COLO829 (cell line): ENCODE data around the gene PTPRN2.
"Not testable (repeated sequence)": the region's sequence is repeated elsewhere in the genome, so short reads cannot be mapped to it uniquely, and the experiment has no call there.

Source experiments
- DNase-seq: peaks from one replicate; pipeline ENCODE4 v3.0.0; 2012; ENCODE audit warnings: low spot score

The PTPRN2 gene

DNA sequence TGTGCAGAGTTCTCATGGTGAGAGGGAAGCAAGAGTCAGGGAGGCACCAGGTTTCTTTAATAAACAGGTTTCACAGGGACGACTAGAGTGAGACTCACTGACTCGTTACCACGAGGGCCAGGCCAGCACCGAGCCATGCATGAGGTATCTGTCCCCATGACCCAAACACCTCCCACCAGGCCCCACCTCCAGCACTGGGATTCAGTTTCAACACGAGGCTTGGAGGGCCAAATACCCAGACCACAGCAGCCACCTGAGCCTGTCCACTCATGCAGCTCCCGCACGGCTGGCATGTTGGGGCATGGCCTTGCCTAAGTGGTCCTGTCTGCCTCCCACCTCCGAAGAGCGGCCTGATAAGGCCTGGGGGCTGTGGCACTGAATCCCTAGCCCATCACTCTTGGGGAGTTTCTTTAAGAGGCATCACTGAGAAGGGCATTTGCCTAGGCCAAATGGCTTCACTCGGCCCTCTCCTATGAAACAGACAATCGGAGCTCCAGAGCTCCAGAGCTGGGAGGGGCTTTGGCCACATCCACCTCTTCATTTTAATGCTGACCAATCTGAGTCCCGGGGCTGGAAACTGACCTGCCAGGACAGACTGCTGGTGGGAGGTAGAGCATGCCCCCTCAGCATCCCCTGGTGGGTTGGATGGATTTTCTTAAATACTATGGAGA lies 1093.0 kb downstream of the PTPRN2 start:
- DNase-seq = no peak

- no peak for DNase-seq
Measured at GRCh38 chr7:157493776-157494175, 1093.8 kb downstream of the PTPRN2 start.

DNA sequence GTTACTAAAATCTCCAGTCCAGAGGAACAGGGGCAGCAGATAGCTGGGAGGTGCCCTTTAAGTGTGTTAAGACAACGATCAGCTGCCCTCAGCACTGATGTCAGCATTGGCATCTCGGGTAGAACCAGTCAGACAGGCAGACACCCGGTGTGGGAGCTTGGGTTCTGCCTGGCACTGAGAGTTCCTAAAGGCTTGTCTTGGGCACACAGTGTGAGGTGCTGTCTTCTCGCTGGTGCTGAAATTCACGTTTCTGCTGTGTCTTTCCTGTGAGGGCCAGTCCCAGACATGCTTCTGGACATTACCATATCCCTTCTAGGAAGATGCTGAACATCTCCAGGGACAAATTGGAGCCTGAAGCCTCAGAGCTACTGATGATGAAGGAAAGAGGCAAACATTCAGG lies 1094.6 kb downstream of the PTPRN2 start:
- no peak for DNase-seq

- no peak for DNase-seq
Measured at GRCh38 chr7:157490465-157490912, 1097.1 kb downstream of the PTPRN2 start.

DNA sequence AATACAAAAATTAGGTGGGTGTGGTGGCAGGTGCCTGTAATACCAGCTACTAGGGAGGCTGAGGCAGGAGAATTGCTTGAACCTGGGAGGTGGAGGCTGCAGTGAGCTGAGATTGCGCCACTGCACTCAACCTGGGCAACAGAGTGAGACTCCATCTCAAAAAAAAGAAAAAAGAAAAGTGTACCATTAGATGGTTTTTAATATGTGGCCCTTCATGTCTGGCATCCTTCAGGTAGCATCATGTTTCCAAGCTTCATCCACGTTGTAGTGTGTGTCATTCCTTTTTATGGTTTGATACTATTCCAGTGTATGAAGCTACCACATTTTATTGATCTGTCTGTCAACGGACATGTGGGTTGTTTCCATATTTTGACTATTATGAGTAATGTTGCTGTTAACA lies 1097.8 kb downstream of the PTPRN2 start:
- not testable (repeated sequence) for DNase-seq
